22Rv1 (cell line): ENCODE data around the gene IFNA17.
"Not testable (repeated sequence)": the region's sequence is repeated elsewhere in the genome, so short reads cannot be mapped to it uniquely, and the experiment has no call there.

ENCODE experiments used
- H3K27ac ChIP-seq: fragments of 450-650 bp; 2 replicates; pipeline ENCODE4 v1.5.1; 2017
- ZFX ChIP-seq: fragments of 450-650 bp; IDR thresholded peaks from 2 replicates; pipeline ENCODE4 v1.6.1; 2017; ENCODE audit warnings: antibody characterized with exemption, borderline replicate concordance
- TF ChIP-seq, protein P1 (sequence below): fragments of 450-650 bp; IDR thresholded peaks from 2 replicates; pipeline ENCODE4 v1.5.1; 2017; ENCODE audit warnings: mild to moderate bottlenecking

IFNA17 gene

DNA sequence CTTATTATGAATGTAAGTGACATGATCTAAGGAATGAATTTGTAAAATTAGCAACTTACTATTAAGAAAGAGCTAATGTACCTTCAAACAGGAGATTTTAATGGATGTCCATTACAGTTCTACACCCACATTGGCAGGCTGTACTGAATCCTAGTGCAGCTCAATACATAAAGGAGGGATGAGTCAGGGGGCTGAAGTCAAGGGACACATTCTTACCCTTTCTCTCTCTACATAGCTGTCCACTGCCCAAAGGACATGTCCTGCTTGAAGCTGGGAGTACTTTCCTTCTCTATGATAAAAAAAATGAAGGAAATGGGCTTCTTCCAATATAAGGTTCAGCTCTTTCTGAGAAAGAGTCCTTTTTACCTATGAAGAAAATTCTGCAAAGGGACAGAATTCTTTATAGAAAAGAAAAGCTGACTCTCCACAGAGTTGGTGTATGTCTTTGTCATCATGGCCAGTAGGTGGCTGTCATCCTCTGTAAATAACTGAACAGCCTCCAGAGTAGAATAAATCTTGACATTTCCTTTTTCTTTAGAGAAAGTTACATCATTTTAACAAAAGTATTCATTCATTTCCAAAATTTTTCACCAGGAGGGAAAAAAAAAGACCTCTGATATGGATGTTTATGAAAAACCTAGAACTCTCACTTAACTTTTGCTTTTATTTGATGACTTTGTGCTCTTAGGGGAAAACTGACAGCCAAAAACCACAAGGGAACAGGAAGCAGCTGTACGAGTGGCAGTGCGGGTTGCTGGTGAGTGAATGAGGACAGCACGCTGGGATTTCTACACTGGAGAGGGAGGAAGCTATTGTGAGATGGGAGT is 24.9 kb upstream of the IFNA17 start:
- TF ChIP-seq, protein P1, sequence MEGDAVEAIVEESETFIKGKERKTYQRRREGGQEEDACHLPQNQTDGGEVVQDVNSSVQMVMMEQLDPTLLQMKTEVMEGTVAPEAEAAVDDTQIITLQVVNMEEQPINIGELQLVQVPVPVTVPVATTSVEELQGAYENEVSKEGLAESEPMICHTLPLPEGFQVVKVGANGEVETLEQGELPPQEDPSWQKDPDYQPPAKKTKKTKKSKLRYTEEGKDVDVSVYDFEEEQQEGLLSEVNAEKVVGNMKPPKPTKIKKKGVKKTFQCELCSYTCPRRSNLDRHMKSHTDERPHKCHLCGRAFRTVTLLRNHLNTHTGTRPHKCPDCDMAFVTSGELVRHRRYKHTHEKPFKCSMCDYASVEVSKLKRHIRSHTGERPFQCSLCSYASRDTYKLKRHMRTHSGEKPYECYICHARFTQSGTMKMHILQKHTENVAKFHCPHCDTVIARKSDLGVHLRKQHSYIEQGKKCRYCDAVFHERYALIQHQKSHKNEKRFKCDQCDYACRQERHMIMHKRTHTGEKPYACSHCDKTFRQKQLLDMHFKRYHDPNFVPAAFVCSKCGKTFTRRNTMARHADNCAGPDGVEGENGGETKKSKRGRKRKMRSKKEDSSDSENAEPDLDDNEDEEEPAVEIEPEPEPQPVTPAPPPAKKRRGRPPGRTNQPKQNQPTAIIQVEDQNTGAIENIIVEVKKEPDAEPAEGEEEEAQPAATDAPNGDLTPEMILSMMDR = peak; percentile 73
- TF ChIP-seq ZFX = no peak

DNA sequence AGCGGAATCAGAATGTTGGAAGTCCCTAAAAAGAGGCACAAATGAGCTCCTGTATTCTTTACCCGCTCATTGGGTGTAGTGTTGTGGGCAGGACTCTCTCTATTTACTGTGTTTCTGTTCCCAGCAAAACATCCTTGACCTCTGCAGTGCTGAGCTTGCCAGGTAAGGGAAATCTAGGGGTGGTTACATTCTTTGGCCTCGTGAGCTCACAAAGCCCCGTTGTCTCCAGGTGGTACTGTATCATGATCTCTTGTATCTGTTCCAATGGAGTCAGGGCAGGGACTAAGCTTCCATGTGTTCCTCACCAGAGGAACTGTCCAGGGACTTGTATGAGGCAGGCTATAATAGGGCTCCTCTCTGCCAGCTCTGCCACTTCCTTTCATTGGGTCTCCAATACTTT is 23.6 kb upstream of the IFNA17 start:
- no peak for TF ChIP-seq ZFX
- TF ChIP-seq, protein P1 = no peak
- no peak overlapping the region for H3K27ac ChIP-seq

More for the DNA sequence above, 24.9 kb upstream of the IFNA17 start:
- no peak overlapping the region for H3K27ac ChIP-seq

DNA sequence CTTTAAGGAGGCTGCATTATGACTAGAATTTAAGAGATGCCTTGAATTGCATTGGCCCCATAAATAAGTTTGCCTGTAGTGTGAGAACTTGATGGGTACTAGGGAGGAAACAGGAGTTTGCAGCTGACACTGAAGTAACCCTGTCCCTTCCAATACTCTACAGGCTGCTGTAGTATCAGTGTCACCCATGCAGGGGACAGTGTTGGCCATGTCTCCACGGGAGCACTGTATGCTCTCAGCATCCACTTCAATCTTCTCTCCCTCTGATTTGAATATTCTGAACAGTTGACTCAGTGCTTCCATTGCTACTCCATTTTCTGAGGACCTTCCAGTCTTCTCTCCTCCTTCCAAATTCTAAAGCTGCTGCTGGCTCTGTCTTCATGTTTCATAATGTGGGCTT is 23.2 kb upstream of the IFNA17 start:
- no peak overlapping the region for H3K27ac ChIP-seq
- TF ChIP-seq, protein P1 = no peak
- TF ChIP-seq ZFX = no peak

- no peak overlapping the region for H3K27ac ChIP-seq
- TF ChIP-seq, protein P1 = no peak
These were observed 16.8 kb upstream of the IFNA17 start for GRCh38 chr9:21244836-21245235.

GRCh38 chr9:21239911-21240310 is 11.9 kb upstream of the IFNA17 start, which contains the start of gene IFNA14:
IFNA14 (minus strand) TSS chr9:21240005; CDS start chr9:21239935, 70 bp downstream.
- TF ChIP-seq, protein P1 = no peak
- no peak for TF ChIP-seq ZFX
- H3K27ac ChIP-seq = no peak within 1 kb of the TSS

DNA sequence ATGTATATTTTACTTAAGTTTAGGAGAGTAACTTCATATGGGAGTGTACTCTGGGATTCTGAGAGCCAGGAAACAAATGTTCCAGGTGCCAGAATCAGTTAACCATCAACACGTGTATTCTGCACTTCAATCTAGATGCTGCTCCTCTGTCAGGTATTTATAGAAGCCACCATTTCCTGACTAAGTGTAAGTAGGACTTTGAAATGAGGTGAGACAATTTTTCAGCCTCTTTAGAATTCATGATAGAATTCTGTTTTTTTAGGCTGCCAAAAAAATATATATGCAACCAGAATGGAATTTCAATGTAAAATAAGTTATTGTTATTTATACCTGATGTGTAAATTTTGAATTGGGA is 8.3 kb upstream of the IFNA17 start:
- H3K27ac ChIP-seq = not testable (repeated sequence)

DNA sequence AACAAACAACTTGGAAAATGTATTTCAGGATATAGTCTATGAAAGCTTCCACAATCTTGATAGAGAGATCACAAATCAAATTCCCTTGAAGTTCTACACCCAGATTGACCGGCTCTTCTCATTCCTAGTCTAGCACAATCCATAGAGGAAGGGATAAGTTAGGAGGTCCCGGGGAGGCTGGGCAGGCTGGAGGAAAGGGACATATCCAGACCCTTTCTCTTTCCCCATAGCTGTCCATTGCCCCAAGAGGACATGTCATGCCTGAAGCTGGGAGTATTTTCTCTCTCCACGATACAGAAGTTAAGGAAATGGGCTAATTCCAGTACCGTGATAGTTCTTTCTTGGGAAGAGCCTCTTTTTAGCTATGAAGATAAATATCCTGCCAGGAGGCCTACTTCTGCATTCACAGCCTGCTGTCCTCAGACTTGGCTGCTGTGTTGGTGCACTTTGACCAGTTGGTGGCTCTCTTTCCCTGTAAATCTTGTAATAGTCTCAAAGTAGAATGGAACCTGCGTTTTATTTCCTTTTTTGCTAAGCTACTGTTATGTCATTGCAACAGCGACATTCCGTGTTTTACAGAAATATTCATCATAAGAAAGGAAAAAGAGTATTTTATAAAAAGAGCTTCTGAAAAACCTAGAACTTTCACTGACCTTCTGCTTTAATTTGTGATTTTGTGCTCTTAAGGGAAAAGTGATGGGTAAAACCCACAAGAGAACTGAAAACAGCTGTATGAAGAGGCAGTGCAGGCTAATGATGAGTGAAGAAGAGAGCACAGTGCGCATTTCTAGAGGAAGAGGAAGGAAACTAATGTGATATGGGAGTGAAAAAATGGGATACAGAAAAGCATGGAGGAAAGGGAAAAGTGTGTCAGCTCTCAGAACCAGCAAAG is 7.7 kb upstream of the IFNA17 start:
- H3K27ac ChIP-seq = not testable (repeated sequence)
- TF ChIP-seq, protein P1 = peak; percentile 71
